Fibroblast of the conjunctiva (primary cell): ENCODE data around the gene MTUS2.

Experiments
- DNase-seq: peaks from one replicate; pipeline ENCODE4 v3.0.0-alpha.2; 2010; ENCODE audit warnings: low read depth

Gene MTUS2

GRCh38 chr13:28820099-28821051, at the start of gene MTUS2:
TSS of gene MTUS2 (plus strand) at chr13:28820339.
- no peak for DNase-seq

DNA sequence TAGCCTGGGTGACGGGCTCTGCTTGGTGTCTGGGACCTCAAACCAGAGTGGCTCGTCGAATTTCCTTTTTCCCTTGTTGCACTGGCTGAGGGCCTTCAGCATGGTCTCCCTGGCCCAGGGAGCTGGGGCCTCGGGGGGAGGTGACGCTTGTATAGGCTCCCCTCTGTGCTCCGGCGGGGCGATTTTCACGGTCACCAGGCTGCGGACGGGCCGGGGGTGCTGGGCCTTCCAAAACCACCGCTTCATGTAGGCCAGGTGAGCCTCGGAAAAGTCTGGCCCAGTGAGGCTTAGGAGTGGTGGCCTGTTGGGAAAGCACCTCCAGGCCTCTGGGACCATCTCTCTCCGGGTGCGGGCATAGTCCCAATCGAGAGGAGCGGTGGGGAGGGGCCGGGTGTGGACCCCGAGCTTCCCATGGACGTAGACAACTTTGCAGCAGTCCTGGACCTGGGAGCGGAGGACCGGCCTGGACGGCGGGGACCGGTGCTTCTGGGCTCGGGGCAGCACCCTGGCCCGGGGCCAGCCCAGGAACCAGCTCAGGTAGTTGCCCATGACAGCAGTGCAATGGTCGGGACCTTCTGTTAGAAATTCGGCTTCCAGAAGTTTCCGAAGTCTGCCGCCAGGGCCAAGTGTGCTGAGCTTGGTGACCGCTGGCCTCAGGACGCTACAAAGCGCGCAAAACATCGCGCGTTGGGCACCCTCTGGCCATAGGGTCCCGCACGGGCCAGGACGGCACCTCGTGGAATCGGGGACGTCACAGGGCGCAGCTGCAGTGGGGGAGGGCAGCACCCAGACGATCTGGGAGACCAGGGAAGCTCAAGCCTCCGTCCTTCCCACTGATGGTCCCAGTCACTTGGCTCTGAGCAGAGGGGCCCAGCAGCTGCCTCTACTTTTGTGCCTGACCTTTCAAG, 41.6 kb upstream of the MTUS2 start:
- no peak for DNase-seq

GRCh38 chr13:28792992-28793391, 27.1 kb upstream of the MTUS2 start:
- DNase-seq: peak; percentile 61

GRCh38 chr13:28794396-28794795, 25.7 kb upstream of the MTUS2 start:
- no peak for DNase-seq

- DNase-seq: no peak
Observed at GRCh38 chr13:28796938-28797257, 23.2 kb upstream of the MTUS2 start.

DNA sequence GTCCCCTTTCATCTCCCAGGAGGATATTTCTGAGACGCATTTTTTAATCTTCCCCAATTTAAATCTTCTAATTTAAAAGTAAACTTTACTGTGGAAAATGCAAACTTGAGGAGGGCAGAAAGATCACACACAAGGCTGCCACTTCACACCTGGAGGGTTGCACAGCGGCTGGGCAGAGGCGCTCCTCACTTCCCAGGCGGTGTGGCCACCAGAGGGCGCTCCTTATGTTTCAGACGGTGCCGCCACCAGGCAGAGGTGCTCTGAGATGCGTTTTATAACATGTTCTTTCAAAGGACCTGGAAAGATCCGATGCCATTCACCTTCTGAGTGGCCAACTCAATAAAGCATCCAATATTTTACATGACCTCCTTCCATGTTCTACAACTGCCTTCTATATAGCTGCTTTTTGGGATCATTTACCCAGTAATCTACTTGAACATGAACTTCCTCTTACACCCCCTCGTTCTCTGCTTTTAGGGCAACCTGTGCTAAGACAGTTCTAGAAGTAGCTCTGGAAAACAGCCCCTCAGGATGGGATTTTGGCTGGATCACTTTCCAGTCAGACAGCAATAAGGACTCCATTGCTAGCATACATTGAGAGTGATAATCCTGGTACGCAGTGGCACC, 14.8 kb upstream of the MTUS2 start:
- DNase-seq: no peak

- no peak for DNase-seq
Observed at GRCh38 chr13:28817204-28817603, 2.9 kb upstream of the MTUS2 start.

- DNase-seq: no peak
Observed at GRCh38 chr13:28819046-28819730, 951 bp upstream of the MTUS2 start.

DNA sequence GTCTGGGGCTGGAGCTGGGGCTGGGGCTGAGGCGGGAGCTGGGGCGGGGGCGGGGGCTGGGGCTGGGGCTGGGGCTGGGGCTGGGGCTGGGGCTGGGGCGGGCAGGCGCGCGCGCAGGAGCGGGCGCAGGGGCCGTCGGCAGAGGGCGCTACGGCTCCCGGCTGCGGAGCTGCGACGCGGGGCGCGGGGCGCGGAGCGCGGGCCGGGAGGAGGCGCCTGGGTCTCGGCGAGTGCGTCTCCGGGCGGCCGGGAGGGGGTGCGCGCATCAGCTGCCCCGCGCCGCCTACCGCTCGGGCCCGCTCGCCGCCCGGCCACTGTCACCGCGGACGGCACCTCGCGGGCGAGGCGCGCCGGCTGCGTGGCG, 422 bp upstream of the MTUS2 start:
- DNase-seq: no peak

GRCh38 chr13:28822151-28822550, 2.0 kb downstream of the MTUS2 start:
- no peak for DNase-seq

GRCh38 chr13:28822801-28823200, 2.7 kb downstream of the MTUS2 start:
- no peak for DNase-seq

DNA sequence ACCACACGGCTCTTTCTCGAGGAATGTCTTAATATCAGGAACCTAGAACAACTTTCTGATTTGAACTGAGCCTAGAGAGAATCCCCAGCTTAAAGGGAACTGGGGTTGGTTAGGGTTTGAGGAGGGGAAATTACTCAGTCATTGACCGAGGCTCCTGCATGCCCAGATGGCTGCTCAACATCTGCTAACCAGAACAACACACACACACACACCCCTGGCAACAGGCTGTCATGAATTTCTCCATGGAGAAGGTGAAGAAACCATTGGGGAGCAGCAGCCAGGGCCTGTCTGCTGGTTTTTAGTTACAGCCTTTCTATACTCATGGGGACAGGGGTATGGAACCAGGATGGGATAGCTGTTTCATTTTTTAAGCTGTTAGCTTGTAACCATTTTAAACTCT, 5.2 kb downstream of the MTUS2 start:
- DNase-seq: no peak

DNA sequence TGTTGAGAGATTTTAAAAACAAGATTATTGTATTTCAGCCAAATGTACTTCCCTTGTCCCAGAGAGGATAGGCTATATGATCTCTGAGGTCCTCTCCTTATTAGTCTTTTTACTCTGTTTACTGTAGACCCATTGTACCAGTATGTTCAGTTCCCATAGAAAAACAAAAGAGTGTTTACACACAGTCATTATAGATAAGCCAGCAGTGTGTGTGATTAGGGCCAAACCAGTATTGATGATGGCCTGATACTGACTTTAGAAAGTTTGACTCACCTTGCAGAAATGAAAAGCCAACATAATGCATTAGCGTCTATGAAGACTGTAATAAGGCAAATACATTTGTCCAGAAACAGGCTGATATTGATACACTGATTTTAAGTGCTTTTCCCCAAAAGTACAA, 6.2 kb downstream of the MTUS2 start:
- no peak for DNase-seq

GRCh38 chr13:28830580-28830979, 10.4 kb downstream of the MTUS2 start:
- no peak for DNase-seq

GRCh38 chr13:28831117-28831516, 11.0 kb downstream of the MTUS2 start:
- no peak for DNase-seq

DNA sequence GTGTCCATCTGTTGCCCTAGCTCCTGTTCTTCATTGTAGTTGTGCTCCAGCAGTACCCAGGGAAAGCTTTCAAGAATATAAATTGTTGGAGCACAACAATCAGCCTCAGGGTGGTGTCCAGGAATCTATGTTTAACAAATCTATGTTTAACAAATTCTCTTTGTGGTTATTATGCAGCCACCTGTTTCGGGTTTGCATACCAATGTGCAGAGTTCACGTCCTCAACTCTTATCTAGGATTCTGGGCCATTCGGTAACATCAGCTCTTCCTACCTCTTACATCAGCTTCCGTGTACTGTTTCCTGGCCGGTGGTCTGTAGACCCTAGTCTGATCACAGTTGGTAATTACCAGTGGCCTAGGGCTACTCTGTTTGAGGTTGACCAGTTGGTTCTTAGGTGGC, 17.0 kb downstream of the MTUS2 start:
- DNase-seq: no peak

- DNase-seq: no peak
Observed at GRCh38 chr13:28843639-28844038, 23.5 kb downstream of the MTUS2 start.

DNA sequence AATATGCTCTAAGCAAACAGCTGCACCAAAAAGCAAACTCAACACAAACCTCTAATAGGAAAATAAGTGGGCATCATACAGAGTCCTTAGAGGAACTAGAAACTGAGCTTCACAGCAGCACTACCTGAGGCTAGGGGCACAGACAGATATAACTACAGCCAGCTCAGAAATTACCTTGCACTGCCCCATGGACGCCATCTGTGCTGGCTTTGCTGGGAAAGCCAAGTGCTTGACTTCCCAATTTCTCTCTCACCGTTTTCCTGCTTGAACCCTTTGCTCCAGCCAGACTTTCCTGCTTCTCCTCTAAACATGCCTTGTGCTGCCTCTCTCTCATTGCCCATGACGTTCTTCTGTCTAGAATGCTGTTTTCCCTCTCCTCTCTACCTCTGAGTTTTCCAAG, 29.3 kb downstream of the MTUS2 start:
- DNase-seq: no peak

GRCh38 chr13:28850226-28850625, 30.1 kb downstream of the MTUS2 start:
- no peak for DNase-seq

DNA sequence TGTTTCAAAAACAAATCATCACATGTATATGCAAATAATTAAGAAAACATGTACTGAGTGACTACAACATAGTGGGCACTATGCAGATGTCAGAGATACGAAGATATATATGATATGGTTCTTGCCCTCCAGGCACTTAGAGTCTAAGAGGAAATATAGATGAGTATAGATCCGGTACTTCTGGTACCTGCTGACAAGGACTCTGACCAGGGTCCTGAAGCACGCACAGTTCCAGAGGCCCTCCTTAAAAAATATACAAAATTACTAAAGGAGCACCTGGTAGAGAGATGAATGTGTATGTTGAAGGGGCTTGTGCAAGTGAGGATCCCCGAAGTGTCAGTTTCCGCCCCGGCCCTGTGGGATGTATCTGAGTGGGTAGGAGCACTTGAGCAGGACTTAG, 31.3 kb downstream of the MTUS2 start:
- DNase-seq: no peak

DNA sequence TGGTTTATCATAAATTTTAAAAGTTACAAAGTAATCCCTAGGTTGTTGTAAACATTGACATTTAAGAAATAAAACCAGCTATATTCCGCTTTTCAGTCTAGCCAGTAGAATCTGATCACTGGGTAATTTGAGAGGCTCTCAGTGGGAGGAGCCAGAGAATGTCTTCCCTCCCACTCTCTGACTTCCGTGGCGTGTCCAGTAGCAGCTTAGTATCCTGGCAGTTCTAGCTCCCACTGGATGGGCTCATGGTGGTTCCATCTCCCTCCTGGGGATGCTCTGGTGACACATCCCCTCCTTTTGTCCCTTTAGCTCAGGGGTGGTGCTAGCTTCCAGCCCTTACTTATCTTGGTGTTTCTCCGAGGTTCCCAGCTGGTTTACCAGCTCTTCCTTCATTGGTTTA, 34.5 kb downstream of the MTUS2 start:
- no peak for DNase-seq

DNA sequence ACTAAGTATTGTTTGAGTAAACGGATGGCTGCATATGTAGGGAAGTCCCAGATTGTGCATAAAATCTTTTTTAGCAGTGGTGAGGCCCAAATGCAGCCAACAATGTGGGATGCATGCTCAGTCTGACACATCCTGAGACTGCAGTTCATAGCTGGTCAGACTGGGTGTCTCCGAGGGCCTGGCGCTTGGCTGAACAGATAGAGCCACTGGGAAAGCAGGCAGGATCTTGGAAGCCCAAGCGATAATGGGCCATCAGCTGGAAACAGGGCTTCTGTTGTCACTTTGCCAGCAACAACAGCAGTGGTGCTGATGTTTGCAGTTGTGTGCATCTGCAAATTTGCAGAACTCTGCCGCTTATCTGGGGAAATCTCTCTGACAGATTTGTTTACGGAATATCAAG, 36.1 kb downstream of the MTUS2 start:
- DNase-seq: no peak
